NK-92 treated with Interleukin-12 subunit alpha and Interleukin-12 subunit beta, amount 100 ng/mL, for 24 hours (cell line): ENCODE results near the gene MS4A5.

Experiments used
- DNase-seq: peaks from one replicate; lab custom pipeline; 2025; lab: John Stamatoyannopoulos, UW

The MS4A5 gene

GRCh38 chr11:60482361-60482760 is 53.0 kb downstream of the MS4A5 start:
- DNase-seq: no peak

- no peak for DNase-seq
These were observed 56.6 kb downstream of the MS4A5 start for GRCh38 chr11:60485987-60486386.

- no peak for DNase-seq
These were observed 63.2 kb downstream of the MS4A5 start, which contains the start of gene MS4A12 for GRCh38 chr11:60492488-60493009. Gene MS4A12 (plus strand): TSS chr11:60492778. CDS start chr11:60497319, 4,541 bp downstream.

- no peak for DNase-seq
These were observed 64.1 kb downstream of the MS4A5 start for GRCh38 chr11:60493454-60493853.
